ENCODE results near the gene CMSS1. TPM values are rescaled to one million over a fixed set of nuclear protein-coding genes. Genes with fewer than 3 reads are reported as not detected.

Gene CMSS1
- total RNA-seq, 4 donors from 2014 or later, result 11.2 to 16.3 (median 14.1) TPM

GRCh38 chr3:99915906-99916432, 98.3 kb downstream of the CMSS1 start:
- Histone ChIP-seq H3K9me3 (no peaks in the 10 kb centered on the region), H3K27me3 (no peaks in the 10 kb centered on the region), H3K27ac (replicated peaks in 1 of 4) (no peak overlapping the region), H3K36me3 (no peaks in the 10 kb centered on the region), H3K4me3 (no peak overlapping the region), H3K4me1 (peaks cover 20 to 32% (median 25%) of the 10 kb centered on the region in 4 donors)
- no peak for TF ChIP-seq POLR2AphosphoS5 (IDR thresholded peaks at IDR 0.05)
- TF ChIP-seq EP300 (IDR thresholded peaks at IDR 0.05), result no peak
- TF ChIP-seq CTCF (IDR thresholded peaks at IDR 0.05), result no peak
- TF ChIP-seq POLR2A (IDR thresholded peaks at IDR 0.05; ENCODE audit: low read depth), result no peak
- 93% methylated on average over 3 of the region's 3 CpGs for WGBS
- intact Hi-C loops (cut with DNase I), result no loop called here
- DNase-seq (ENCODE audit: extremely low spot score), result no peak

- H3K36me3 ChIP-seq, result no peaks in the 10 kb centered on the region
- intact Hi-C loops (cut with DNase I), result no loop called here
- DNase-seq (ENCODE audit: extremely low spot score), result no peak
These were observed 101.1 kb downstream of the CMSS1 start for GRCh38 chr3:99918715-99919114.

GRCh38 chr3:99919694-99920093, 102.0 kb downstream of the CMSS1 start:
- Histone ChIP-seq H3K9me3 (no peaks in the 10 kb centered on the region), H3K4me3 (no peak overlapping the region), H3K27ac (replicated peaks in 1 of 4) (peak overlapping the region; percentile 50 to 59 (median 52)), H3K4me1 (peaks cover 30 to 39% (median 35%) of the 10 kb centered on the region in 4 donors), H3K36me3 (no peaks in the 10 kb centered on the region), H3K27me3 (no peaks in the 10 kb centered on the region)
- intact Hi-C loops (cut with DNase I), result no loop called here
- DNase-seq (ENCODE audit: extremely low spot score), result no peak
- no peak for TF ChIP-seq POLR2A (IDR thresholded peaks at IDR 0.05; ENCODE audit: low read depth)
- no peak for TF ChIP-seq EP300 (IDR thresholded peaks at IDR 0.05)
- no peak for TF ChIP-seq POLR2AphosphoS5 (IDR thresholded peaks at IDR 0.05)
- TF ChIP-seq CTCF (IDR thresholded peaks at IDR 0.05), result no peak

More at GRCh38 chr3:99918715-99919114, 101.1 kb downstream of the CMSS1 start:
- TF ChIP-seq POLR2AphosphoS5 (IDR thresholded peaks at IDR 0.05), result no peak
- no peak for TF ChIP-seq EP300 (IDR thresholded peaks at IDR 0.05)
- TF ChIP-seq CTCF (IDR thresholded peaks at IDR 0.05), result no peak
- TF ChIP-seq POLR2A (IDR thresholded peaks at IDR 0.05; ENCODE audit: low read depth), result no peak
- Histone ChIP-seq H3K27ac (replicated peaks in 1 of 4) (peak overlapping the region in 1 of 4 donors; percentile 59), H3K4me1 (peaks cover 30 to 39% (median 35%) of the 10 kb centered on the region in 4 donors), H3K4me3 (no peak overlapping the region), H3K27me3 (no peaks in the 10 kb centered on the region), H3K9me3 (no peaks in the 10 kb centered on the region)

GRCh38 chr3:99920481-99921376, 103.1 kb downstream of the CMSS1 start:
- no peak for DNase-seq (ENCODE audit: extremely low spot score)
- intact Hi-C loops (cut with DNase I), result no loop called here
- TF ChIP-seq CTCF (IDR thresholded peaks at IDR 0.05) (no peak), POLR2AphosphoS5 (IDR thresholded peaks at IDR 0.05) (peak; percentile 19 to 28)
- Histone ChIP-seq H3K9me3 (no peaks in the 10 kb centered on the region), H3K36me3 (no peaks in the 10 kb centered on the region), H3K4me3 (no peak overlapping the region), H3K4me1 (peaks cover 37 to 45% (median 41%) of the 10 kb centered on the region in 4 donors), H3K27ac (replicated peaks in 1 of 4) (peak overlapping the region; percentile 50 to 59 (median 52)), H3K27me3 (no peaks in the 10 kb centered on the region)
- WGBS, result 60% methylated on average over 10 of the region's 10 CpGs

All from esophagus muscularis mucosa (tissue), 4 donors.